Left ventricle myocardium inferior (tissue), 1 donor: Measurements from ENCODE around the gene CCL13. TPM values are rescaled to one million over a fixed set of nuclear protein-coding genes. Genes with fewer than 3 reads are reported as not detected.

Experiments used
- DNase-seq: peaks from one replicate; pipeline ENCODE4 v3.0.0-alpha.2; 2020
- H3K27ac ChIP-seq: fragments of 200-600 bp; replicated peaks from 2 replicates; pipeline ENCODE4 v1.8.0; 2021
- H3K27me3 ChIP-seq: fragments of 200-600 bp; 2 replicates; pipeline ENCODE4 v1.8.0; 2021; ENCODE audit warnings: low read depth
- H3K36me3 ChIP-seq: fragments of 200-600 bp; 2 replicates; pipeline ENCODE4 v1.8.0; 2021
- H3K4me1 ChIP-seq: fragments of 200-600 bp; 2 replicates; pipeline ENCODE4 v1.8.0; 2021
- H3K4me3 ChIP-seq: fragments of 200-600 bp; 2 replicates; pipeline ENCODE4 v1.8.0; 2021; ENCODE audit warnings: mild to moderate bottlenecking, moderate library complexity
- H3K9me3 ChIP-seq: fragments of 200-600 bp; replicated peaks from 2 replicates; pipeline ENCODE4 v1.8.0; 2021
- CTCF ChIP-seq: fragments of 200-600 bp; IDR thresholded peaks from 2 replicates; pipeline ENCODE4 v1.8.0; 2021; ENCODE audit warnings: antibody characterized with exemption, mild to moderate bottlenecking, borderline replicate concordance
- intact Hi-C: fragments of 100-400 bp; cut with micrococcal nuclease; formaldehyde crosslinking; loops from one replicate; pipeline ENCODE4 v1.11.0; 2022
- total RNA-seq: library from RNA; stranded (reverse); fragmentation: NEBNext Ultra II Directional; extraction: Animal tissue kit (Norgen Biotek cat#: 25700); gene quantifications from one replicate; pipeline ENCODE4 v1.2.1, GENCODE V29; 2021
- donor health status: DM: no; HTN: yes; CAD: no; lungs with severe emphysema.

The CCL13 gene
- total RNA-seq, 1 donor from 2014 or later: 0.74 TPM

- intact Hi-C loops: loop anchor here (10.0 kb wide), 1 partner anchor 61 kb away; no protein-coding TSS in a partner anchor
- Histone ChIP-seq H3K4me1 (peaks cover 3% of the 10 kb centered on the region), H3K9me3 (no peaks in the 10 kb centered on the region), H3K27ac (no peak overlapping the region), H3K27me3 (peaks cover 66% of the 10 kb centered on the region), H3K36me3 (no peaks in the 10 kb centered on the region), H3K4me3 (no peak overlapping the region)
- TF ChIP-seq CTCF: no peak
- no peak for DNase-seq
These were observed 9.7 kb downstream of the CCL13 start for GRCh38 chr17:34366010-34366409.

- Histone ChIP-seq H3K27ac (no peak overlapping the region), H3K36me3 (no peaks in the 10 kb centered on the region), H3K9me3 (no peaks in the 10 kb centered on the region), H3K4me1 (no peaks in the 10 kb centered on the region), H3K27me3 (peaks cover 66% of the 10 kb centered on the region), H3K4me3 (no peak overlapping the region)
- no peak for TF ChIP-seq CTCF
- DNase-seq: no peak
- intact Hi-C loops: loop anchor here (10.0 kb wide), 1 partner anchor 62 kb away; no protein-coding TSS in a partner anchor
These were observed 10.3 kb downstream of the CCL13 start for GRCh38 chr17:34366529-34367107.

GRCh38 chr17:34367486-34368195, 11.4 kb downstream of the CCL13 start:
- H3K27me3 ChIP-seq: peaks cover 58% of the 10 kb centered on the region
- no peaks in the 10 kb centered on the region for H3K36me3 ChIP-seq
- DNase-seq: no peak
- no peaks in the 10 kb centered on the region for H3K9me3 ChIP-seq
- no peaks in the 10 kb centered on the region for H3K4me1 ChIP-seq
- H3K27ac ChIP-seq: no peak overlapping the region
- intact Hi-C loops: loop anchor here (10.0 kb wide), 1 partner anchor 63 kb away; no protein-coding TSS in a partner anchor
- no peak for TF ChIP-seq CTCF
- H3K4me3 ChIP-seq: no peak overlapping the region

- Histone ChIP-seq H3K36me3 (no peaks in the 10 kb centered on the region), H3K9me3 (no peaks in the 10 kb centered on the region), H3K27ac (no peak overlapping the region), H3K4me1 (no peaks in the 10 kb centered on the region), H3K27me3 (peaks cover 51% of the 10 kb centered on the region), H3K4me3 (no peak overlapping the region)
- no peak for TF ChIP-seq CTCF
- intact Hi-C loops: loop anchor here (10.0 kb wide), 1 partner anchor 64 kb away; no protein-coding TSS in a partner anchor
- DNase-seq: no peak
These were observed 12.1 kb downstream of the CCL13 start for GRCh38 chr17:34368196-34368945.

- Histone ChIP-seq H3K4me3 (no peak overlapping the region), H3K4me1 (no peaks in the 10 kb centered on the region), H3K27me3 (peaks cover 44% of the 10 kb centered on the region), H3K27ac (no peak overlapping the region), H3K36me3 (no peaks in the 10 kb centered on the region), H3K9me3 (no peaks in the 10 kb centered on the region)
- DNase-seq: no peak
- intact Hi-C loops: loop anchor here (10.0 kb wide), 1 partner anchor 64 kb away; no protein-coding TSS in a partner anchor
- TF ChIP-seq CTCF: no peak
These were observed 12.7 kb downstream of the CCL13 start for GRCh38 chr17:34368946-34369500.
